ENCODE measurements around the gene SPACA9. TPM values are rescaled to one million over a fixed set of nuclear protein-coding genes. Genes with fewer than 3 reads are reported as not detected.

The SPACA9 gene
- polyA plus RNA-seq, 3 donors: 0.28 to 0.95 (median 0.57) TPM

DNA sequence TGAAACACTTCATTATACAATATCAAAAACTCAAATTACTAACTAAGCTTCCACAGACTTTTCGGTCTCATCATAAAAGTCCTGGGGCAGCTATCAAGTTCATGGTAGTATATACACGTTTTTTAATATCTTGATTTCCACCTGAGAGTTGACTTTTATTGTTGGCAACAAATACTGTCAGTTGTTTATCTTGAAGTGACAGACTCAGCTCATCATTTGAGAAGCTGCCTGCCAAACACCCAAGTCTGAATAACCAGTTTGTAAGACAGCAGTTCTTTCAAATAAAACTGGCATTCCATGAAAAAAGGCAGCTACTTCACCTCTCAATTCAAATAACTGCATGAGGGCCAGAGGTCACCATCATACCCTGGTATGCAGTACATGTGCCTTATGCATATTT lies 30.6 kb downstream of the SPACA9 start:
- no peak overlapping the region for H3K4me3 Mint-ChIP-seq
- H3K9me3 Mint-ChIP-seq: peaks cover 0 to 2% (median 0%) of the 10 kb centered on the region in 7 donors
- no peaks in the 10 kb centered on the region for H3K79me2 ChIP-seq (ENCODE audit: insufficient read depth, low read length)
- H3K4me2 ChIP-seq (replicated peaks; ENCODE audit: extremely low read depth, low read length, poor library complexity, severe bottlenecking): no peak overlapping the region
- H3K9me3 ChIP-seq (replicated peaks in 1 of 2; ENCODE audit: control insufficient read depth in 1 of 2, insufficient read depth in 1 of 2, low read length in 2 of 2): no peaks in the 10 kb centered on the region
- peaks cover 64 to 89% of the 10 kb centered on the region in 2 donors for H3K36me3 ChIP-seq (replicated peaks in 1 of 2; ENCODE audit: control insufficient read depth in 1 of 2, insufficient read depth in 2 of 2, low read length in 2 of 2)
- no CpG with 5 or more reads among the region's 2 CpGs for WGBS (ENCODE audit: insufficient coverage)
- peaks cover 75 to 86% of the 10 kb centered on the region in 2 donors for H3K36me3 Mint-ChIP-seq
- DNase-seq: no peak
- H3K27ac Mint-ChIP-seq: no peak overlapping the region
- intact Hi-C loops (cut with micrococcal nuclease): no loop called here
- H3K4me1 Mint-ChIP-seq: no peaks in the 10 kb centered on the region
- H3K4me1 ChIP-seq (ENCODE audit: control insufficient read depth in 1 of 2, insufficient read depth in 2 of 2, low read length in 2 of 2): no peaks in the 10 kb centered on the region
- H4K20me1 ChIP-seq (ENCODE audit: insufficient read depth, low read length): no peaks in the 10 kb centered on the region
- no peaks in the 10 kb centered on the region for H3K27me3 ChIP-seq (ENCODE audit: control insufficient read depth in 2 of 2, insufficient read depth in 2 of 2, low read length in 2 of 2)
- H3K27me3 Mint-ChIP-seq (ENCODE audit: low read depth in 3 of 3): no peaks in the 10 kb centered on the region
- no peak overlapping the region for H2AFZ ChIP-seq (ENCODE audit: insufficient read depth, low read depth, low read length, poor library complexity, severe bottlenecking)
- TF ChIP-seq, protein P1, sequence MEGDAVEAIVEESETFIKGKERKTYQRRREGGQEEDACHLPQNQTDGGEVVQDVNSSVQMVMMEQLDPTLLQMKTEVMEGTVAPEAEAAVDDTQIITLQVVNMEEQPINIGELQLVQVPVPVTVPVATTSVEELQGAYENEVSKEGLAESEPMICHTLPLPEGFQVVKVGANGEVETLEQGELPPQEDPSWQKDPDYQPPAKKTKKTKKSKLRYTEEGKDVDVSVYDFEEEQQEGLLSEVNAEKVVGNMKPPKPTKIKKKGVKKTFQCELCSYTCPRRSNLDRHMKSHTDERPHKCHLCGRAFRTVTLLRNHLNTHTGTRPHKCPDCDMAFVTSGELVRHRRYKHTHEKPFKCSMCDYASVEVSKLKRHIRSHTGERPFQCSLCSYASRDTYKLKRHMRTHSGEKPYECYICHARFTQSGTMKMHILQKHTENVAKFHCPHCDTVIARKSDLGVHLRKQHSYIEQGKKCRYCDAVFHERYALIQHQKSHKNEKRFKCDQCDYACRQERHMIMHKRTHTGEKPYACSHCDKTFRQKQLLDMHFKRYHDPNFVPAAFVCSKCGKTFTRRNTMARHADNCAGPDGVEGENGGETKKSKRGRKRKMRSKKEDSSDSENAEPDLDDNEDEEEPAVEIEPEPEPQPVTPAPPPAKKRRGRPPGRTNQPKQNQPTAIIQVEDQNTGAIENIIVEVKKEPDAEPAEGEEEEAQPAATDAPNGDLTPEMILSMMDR (IDR thresholded peaks at IDR 0.05): no peak
- no peak overlapping the region for H3K27ac ChIP-seq (ENCODE audit: low read depth in 1 of 2, low read length in 2 of 2)
- no peak overlapping the region for H3K4me3 ChIP-seq (replicated peaks in 1 of 3; ENCODE audit: low read depth in 2 of 3, low read length in 3 of 3)
- no peak overlapping the region for H3K9ac ChIP-seq (ENCODE audit: insufficient read depth, low read length, poor library complexity, severe bottlenecking)

DNA sequence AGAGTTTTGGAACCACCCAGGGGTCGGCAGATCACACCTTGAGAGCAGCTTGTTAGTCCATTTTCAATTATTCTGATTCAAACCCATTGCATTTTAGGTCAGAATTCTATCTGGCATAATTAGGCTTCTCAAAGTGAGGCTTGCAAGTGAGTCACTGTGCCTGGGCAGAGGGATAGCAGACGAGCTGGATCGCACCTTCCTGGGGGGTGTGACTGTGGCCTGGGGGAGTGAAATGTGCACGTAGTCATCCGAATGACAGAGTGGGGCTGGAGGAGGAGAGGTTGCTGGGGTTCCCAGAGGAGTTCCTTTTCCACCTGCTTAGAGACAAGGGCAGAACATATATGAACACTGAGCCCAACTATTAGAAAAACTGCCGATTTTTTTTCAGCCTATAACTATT lies 31.7 kb downstream of the SPACA9 start:
- Histone ChIP-seq H3K4me1 (ENCODE audit: control insufficient read depth in 1 of 2, insufficient read depth in 2 of 2, low read length in 2 of 2) (no peaks in the 10 kb centered on the region), H2AFZ (ENCODE audit: insufficient read depth, low read depth, low read length, poor library complexity, severe bottlenecking) (no peak overlapping the region), H3K9me3 (replicated peaks in 1 of 2; ENCODE audit: control insufficient read depth in 1 of 2, insufficient read depth in 1 of 2, low read length in 2 of 2) (no peaks in the 10 kb centered on the region), H4K20me1 (ENCODE audit: insufficient read depth, low read length) (no peaks in the 10 kb centered on the region), H3K9ac (ENCODE audit: insufficient read depth, low read length, poor library complexity, severe bottlenecking) (no peak overlapping the region), H3K36me3 (replicated peaks in 1 of 2; ENCODE audit: control insufficient read depth in 1 of 2, insufficient read depth in 2 of 2, low read length in 2 of 2) (peaks cover 57 to 89% of the 10 kb centered on the region in 2 donors), H3K27ac (ENCODE audit: low read depth in 1 of 2, low read length in 2 of 2) (no peak overlapping the region), H3K4me3 (replicated peaks in 1 of 3; ENCODE audit: low read depth in 2 of 3, low read length in 3 of 3) (no peak overlapping the region), H3K27me3 (ENCODE audit: control insufficient read depth in 2 of 2, insufficient read depth in 2 of 2, low read length in 2 of 2) (no peaks in the 10 kb centered on the region), H3K79me2 (ENCODE audit: insufficient read depth, low read length) (no peaks in the 10 kb centered on the region), H3K4me2 (replicated peaks; ENCODE audit: extremely low read depth, low read length, poor library complexity, severe bottlenecking) (no peak overlapping the region)
- Mint-ChIP-seq H3K4me3 (no peak overlapping the region), H3K9me3 (peaks cover 0 to 2% (median 0%) of the 10 kb centered on the region in 7 donors), H3K27me3 (ENCODE audit: low read depth in 3 of 3) (no peaks in the 10 kb centered on the region), H3K4me1 (no peaks in the 10 kb centered on the region), H3K27ac (no peak overlapping the region), H3K36me3 (peaks cover 74 to 83% of the 10 kb centered on the region in 2 donors)
- 88% methylated on average over 1 of the region's 6 CpGs for whole genome bisulfite sequencing (ENCODE audit: insufficient coverage)
- no peak for DNase-seq
- intact Hi-C loops (cut with micrococcal nuclease): no loop called here
- TF ChIP-seq, protein P1 (IDR thresholded peaks at IDR 0.05): no peak
